Right renal cortex interstitium (tissue), 3 donors: ENCODE measurements around the gene BNIP1. TPM values are rescaled to one million over a fixed set of nuclear protein-coding genes. Genes with fewer than 3 reads are reported as not detected.

Source experiments
- DNase-seq, 3 donors: peaks; one replicate each; pipeline ENCODE4 v3.0.0-alpha.2; 2013; ENCODE audit warnings: low read depth in 3 of 3, low spot score in 2 of 3
- polyA plus RNA-seq, 3 donors: library from polyadenylated mRNA; unstranded; fragments of 120-200 nt; gene quantifications; one replicate each; pipeline ENCODE4 v1.2.1, GENCODE V29; 2013; ENCODE audit not compliant: insufficient read length in 3 of 3

The BNIP1 gene
- polyA plus RNA-seq, 3 donors, result 14.5 to 18.6 (median 16.8) TPM

DNA sequence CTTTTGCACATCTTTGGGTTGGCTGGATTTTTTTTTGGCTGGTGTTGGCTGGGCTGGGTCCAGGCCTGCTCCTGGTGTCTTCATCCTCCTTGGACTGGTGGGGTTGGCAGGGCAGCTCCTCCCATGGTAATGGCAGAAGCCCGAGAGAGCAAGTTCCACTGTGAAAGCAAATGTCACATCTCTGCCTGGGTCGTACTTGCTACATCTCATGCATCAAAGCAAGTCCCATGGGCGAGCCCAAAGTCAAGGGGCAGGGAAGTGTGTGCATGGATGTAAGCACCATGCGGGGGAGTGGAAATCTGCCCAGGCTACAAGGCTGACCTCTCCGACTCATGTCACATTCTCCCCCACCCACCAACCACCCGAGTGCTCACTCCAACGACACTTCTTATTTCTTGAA is 64.0 kb downstream of the BNIP1 start:
- no peak for DNase-seq

DNA sequence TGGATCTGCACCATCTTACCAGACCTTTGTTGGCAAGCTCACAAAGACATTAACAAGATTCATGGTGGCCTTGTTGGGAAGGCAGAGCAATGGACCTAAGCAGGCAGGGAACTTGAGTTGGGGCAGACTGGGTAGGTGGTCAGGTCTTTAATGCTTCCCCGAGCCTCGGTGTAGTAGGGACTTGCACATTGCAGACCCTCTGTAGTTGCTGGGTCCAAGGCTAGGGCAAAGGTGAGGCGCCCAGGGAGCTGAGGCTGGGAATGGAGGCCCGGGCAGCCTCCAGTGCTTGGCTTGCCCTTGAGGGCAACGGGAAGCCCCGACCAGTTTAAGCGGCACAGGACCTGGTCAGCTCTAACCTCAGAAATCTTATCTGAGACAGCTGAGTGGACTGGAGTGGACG is 66.5 kb downstream of the BNIP1 start:
- DNase-seq, result no peak

DNA sequence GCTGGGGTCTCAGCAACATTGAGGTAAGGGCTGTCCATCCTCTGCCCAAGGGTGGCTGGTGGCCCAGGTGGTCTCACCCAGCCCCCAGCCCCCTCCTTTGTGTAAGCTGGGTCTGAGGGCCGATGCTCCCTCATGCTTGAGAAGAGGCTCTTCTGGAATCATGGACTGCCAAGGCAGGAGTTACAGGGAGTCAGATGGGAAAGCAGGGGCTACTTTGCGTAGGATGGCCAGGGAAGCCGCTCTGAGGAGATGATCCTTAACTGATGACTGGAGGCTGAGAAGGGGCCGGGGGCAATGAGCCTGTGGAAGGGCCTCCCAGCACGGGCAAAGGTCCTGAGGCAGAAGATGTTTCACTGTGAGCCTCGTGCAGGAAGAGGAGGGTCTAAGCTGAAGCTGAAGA is 67.0 kb downstream of the BNIP1 start:
- DNase-seq, result no peak

DNA sequence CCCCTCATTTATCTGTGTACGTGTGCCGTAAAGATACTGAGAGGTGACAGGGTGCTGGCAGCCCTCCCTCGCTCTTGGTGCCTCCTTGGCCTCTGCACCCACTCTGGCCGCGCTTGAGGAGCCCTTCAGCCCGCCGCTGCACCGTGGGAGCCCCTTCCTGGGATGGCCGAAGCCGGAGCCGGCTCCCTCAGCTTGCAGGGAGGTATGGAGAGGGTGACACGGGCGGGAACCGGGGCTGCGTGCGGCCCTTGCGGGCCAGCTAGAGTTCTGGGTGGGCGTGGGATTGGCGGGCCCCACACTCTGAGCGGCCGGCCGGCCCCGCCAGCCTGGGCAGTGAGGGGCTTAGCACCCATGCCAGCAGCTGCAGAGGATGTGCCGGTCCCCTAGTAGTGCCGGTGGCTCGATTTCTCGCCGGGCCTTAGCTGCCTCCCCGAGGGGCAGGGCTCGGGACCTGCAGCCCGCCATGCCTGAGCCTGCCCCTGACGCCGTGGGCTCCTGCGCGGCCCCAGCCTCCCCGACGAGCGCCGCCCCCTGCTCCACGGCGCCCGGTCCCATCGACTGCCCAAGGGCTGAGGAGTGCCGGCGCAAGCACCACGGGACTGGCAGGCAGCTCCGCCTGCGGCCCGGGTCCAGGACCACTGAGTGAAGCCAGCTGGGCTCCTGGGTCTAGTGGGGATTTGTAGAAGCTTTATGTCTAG is 69.1 kb downstream of the BNIP1 start:
- DNase-seq, result no peak

Other genes starting within 250 kb of the BNIP1 start
- 10 to 100 TPM; 64.9 to 73.0 (median 72.7) TPM for gene RPL26L1, start 185.1 kb upstream of the BNIP1 start, polyA plus RNA-seq
- 100 to 1,000 TPM; 275 to 302 (median 285) TPM for gene ATP6V0E1, start 160.8 kb upstream of the BNIP1 start, polyA plus RNA-seq
- gene CREBRF, start 88.2 kb upstream of the BNIP1 start, polyA plus RNA-seq, result 10 to 100 TPM; 21.5 to 25.2 (median 24.6) TPM
- gene NKX2-5, start 90.7 kb downstream of the BNIP1 start, polyA plus RNA-seq, result not detected
- gene STC2, start 183.9 kb downstream of the BNIP1 start, polyA plus RNA-seq, result 1 to 10 TPM; 1.4 to 2.0 (median 1.6) TPM